GM19240 (cell line): ENCODE measurements around the gene PTPN9.

ENCODE experiments used
- DNase-seq: peaks from one replicate; pipeline ENCODE4 v3.0.0; 2011; ENCODE audit warnings: low spot score; ENCODE audit not compliant: insufficient read length

Gene PTPN9

GRCh38 chr15:75425966-75426500 is 153.1 kb downstream of the PTPN9 start:
- DNase-seq: no peak

GRCh38 chr15:75422554-75422953 is 156.6 kb downstream of the PTPN9 start:
- no peak for DNase-seq

GRCh38 chr15:75420698-75421097 is 158.4 kb downstream of the PTPN9 start:
- no peak for DNase-seq

GRCh38 chr15:75416584-75416983 is 162.5 kb downstream of the PTPN9 start:
- no peak for DNase-seq
